ENCODE results near the gene TMEM132C.

The TMEM132C gene

DNA sequence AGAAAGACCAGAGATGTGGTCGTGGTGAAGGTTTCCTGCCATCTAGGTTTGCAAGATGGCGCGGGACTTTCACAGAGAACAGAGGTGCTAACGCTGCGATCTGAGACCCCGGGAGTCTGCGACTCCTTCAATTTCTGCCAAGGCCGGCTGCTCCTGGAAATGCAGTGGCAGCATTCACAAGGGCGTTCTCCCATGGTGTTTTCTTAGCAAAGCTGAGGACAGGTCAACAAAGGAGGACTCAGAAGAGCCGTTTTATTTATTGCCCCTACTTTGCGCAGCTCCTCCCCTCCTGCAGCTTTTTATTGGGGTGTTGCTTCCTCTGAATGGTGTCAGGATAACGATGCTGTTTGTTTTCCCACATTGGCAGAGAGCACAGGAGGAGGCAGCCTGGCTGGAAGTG lies 86.3 kb downstream of the TMEM132C start:
- no peak for DNase-seq

DNA sequence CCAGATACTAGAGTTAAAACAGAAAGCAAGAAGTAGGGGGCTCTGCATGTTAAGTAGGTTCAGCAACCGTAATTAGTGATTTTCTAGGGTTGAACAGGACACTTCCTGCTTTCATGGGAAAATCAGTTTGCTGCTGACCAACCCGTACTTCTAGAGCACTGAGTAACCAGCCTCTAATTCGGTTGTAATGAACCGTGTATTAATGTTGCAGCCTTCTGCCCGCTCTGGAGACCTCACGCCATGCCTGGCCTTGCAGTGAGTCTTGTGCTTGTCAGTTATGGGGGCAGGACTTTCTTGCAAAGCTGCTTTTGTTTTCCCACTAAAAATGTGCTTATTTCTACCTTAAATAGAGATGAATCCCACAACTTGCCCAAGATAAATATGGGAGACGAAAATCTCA lies 89.6 kb downstream of the TMEM132C start:
- no peak for DNase-seq

GRCh38 chr12:128361400-128361995 lies 94.5 kb downstream of the TMEM132C start:
- no peak for DNase-seq

DNA sequence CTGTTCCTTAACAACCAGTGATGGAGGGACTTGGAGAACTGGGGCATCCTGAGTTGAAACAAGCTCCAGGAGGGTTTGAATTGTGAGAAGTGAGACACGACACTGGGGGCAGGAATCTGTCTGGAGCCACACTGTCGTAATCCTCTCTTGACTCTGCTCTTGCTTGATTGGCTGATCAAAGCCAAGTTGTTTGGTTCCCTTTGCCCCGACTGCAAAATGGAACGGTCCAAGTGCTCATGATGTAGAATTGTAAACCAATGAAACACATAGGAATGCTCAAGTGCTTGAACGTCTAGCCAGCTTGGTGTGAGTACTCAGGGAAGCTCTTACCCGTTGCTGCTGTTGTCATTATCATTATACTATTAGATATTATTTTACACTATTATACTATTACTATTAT lies 98.1 kb downstream of the TMEM132C start:
- no peak for DNase-seq

DNA sequence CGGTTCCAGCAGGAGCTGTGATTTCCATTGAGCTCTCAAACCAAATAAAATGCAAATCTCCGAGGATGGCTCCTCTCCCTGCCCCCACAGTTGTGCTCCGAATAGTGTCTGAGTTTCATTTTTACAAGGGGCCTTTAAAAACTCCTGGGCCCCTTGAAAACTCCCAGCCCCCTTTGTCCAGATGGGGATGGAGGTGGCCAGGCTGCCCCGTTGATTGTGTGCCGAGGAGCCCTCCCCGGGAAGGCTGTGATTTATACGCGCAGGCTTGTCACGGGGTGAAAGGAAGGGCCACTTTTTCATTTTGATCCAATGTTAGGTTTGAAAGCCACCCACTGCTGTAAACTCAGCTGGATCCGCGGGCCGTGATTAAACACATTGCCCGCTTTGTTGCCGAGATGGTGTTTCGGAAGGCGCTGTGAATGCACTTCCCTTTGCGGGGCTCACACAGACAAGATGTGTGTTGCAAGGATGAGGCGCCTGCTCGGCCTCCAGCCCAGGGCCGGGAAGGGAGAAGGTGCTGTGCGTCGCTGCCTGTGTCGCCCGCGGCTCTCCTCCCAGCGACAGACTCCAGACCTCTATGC lies 98.8 kb downstream of the TMEM132C start:
- DNase-seq: no peak

- DNase-seq: no peak
These were observed 101.0 kb downstream of the TMEM132C start for GRCh38 chr12:128367961-128368360.

- no peak for DNase-seq
These were observed 114.6 kb downstream of the TMEM132C start for GRCh38 chr12:128381541-128381940.

DNA sequence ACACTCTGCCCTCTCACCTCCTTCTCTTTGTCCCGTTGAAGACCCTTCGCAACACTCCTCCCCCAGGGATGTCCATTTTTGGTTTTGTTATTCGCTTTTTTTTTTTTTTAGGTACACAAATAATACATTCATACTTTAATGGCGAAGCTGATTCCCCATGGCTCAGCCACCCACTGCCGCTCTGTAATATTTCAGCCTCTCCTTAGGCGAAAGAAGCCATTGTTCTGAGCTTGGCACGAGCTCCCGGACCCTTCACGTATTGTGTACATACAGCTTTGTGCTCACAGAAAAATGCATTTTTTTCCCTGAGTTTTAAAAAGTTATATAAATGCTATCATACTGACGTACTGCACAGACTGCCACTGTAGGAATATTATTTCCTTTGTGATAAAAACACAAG lies 115.0 kb downstream of the TMEM132C start:
- no peak for DNase-seq

DNA sequence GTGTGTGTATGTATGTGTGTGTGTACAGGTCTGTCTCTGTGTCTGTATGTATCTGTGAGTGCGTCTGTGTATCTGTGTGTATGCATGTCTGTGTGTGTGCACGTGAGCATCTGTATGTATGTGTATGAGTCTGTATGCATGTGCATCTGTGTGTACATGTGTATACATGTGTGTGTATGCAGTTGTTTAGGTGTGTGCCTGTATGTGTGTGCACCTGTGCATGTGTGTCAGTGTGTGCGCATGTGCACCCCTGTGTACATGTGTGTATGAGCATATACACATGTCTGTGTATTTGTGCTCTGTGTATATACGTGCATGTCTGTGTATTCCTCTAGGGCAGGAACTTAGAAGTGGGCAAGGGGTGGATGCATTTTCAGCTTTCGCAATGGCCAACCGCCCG lies 116.0 kb downstream of the TMEM132C start:
- DNase-seq: no peak

DNA sequence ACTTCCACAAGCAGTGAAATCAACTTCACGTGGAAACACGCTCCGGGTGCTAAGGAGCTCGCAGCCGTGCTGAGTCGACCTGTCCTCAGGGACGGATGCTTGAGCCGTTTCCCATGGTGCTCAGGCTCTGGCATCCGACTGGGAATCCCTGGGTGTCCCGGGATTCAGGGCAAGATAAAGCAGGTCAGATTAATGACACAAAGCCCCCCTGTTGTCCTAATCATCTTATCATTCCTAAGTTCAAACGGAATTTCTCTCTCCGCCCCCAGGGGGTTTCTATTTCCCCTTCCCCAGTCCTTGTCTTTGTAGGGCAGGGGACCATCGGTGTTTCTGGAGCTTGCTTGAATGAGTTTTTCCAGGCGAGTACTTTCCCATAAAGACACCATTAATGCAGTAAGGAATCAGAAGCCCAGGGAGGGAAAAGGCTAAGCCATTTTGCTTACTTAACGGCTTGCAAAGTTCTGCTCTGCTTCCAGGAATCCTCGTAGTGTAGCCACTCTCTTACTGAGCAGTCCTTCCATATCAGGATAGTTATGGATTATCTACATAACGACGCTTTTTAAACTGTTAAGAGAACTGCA lies 116.5 kb downstream of the TMEM132C start:
- no peak for DNase-seq

GRCh38 chr12:128385736-128386135 lies 118.8 kb downstream of the TMEM132C start:
- no peak for DNase-seq

GRCh38 chr12:128387811-128388422 lies 120.9 kb downstream of the TMEM132C start:
- DNase-seq: peak; percentile 53

- peak; percentile 28 for DNase-seq
These were observed 121.6 kb downstream of the TMEM132C start for GRCh38 chr12:128388461-128389000.

DNA sequence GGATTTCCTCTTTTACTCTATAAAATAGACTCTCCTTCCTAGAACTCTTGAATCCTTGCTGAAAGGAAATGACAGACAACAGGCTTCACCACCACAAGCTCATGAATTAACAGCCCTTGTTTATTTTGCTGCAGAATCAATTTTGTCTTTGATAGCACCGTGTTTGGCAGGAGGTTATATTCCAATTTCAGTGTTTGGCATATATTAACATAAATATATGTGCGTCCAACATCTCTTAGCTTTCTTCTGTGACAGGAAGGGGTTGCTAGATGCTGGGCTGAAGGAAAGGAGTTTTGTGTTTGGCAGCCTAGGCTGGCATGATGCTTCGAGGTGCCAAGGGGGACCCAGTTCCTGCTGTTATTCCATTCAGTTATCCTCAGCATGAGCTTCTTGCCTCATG lies 126.4 kb downstream of the TMEM132C start:
- no peak for DNase-seq

DNA sequence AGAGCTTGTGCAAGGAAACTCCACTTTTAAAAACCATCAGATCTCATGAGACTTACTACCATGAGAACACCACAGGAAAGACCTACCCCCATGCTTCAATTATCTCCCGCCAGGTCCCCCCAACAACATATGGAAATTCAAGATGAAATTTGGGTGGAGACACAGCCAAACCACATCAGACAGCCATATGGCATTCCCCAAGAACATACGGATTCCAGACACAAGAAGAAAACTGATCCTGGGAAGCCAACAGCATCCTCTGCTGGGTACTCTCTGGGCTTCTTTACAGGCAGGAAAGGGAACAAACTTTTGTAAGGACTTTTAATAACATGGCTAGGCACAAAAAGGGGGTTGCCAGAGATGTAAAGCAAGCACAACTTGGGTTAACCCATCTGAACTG lies 127.2 kb downstream of the TMEM132C start:
- DNase-seq: no peak

DNA sequence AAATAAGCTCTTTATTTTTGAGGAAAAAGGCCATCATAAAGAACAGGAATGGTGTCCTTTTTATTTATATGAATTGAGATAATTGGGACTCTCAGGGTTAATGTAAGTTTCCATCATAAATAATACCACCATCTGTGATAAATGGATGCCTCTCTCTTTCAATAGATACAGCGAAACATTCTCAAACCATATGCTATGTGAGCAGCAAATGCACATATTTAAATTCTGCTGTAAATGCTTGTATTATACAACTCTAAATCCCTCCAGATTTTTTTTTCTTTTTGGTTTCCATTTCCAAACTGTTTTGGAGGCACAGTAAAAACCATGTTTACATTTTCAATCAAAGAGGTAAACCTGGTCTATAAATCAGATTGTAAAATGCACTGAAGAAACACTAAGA lies 132.3 kb downstream of the TMEM132C start:
- no peak for DNase-seq

DNA sequence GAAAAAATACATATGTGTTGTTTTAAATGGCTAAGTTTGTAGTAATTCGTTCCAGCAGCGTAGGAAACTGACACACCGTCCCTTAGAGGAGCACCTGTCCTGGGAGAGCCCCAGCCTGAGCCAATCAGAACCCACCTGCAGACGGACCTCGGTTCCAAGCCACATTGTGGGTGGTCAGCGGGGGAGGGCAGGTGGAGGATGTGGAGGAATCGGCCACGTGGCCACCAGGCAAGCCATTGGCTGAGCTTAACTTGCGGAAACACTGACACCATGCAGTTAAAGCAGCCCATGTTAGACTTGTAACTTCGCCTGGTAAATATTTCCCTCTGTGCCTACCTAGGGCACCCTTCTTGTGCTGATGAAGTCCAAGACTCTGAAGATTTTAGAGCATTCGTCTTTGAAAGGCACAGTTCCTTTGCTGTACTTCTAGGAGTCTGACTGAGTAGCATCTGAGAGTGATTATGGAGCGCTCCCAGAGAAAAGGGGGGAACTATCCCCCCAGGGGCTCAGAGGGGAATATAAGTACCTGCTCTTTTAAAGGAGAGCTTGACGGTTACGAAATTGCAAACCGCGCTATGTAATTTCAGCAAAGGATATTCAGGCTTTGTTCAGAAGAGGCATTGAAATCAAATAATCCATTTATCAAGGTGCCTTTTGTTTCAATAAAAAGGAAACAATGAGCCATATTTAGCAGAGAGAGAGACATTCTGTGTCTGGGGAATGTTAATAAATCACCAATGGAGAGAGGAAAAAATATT lies 135.7 kb downstream of the TMEM132C start:
- peak; percentile 49 for DNase-seq

DNA sequence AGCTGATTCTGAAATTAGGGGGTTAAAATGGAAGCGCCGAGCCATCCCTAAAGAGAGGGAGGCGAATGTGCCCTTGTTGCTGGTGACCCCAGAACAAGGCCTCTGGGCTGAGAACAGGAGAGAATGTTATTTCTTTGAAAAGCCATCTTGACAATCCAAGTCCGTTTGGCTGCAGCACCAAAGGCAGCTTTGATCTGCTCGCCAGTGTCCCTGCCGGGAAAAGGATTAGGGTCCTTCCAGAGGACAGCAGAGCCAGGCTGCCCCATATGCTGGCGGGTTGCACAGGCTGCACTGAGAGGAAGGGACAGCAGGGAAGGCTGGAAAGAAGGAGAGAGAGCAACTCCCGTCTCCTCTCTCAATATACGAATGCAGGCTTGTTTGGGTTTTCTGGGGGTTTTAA lies 141.7 kb downstream of the TMEM132C start:
- no peak for DNase-seq

DNA sequence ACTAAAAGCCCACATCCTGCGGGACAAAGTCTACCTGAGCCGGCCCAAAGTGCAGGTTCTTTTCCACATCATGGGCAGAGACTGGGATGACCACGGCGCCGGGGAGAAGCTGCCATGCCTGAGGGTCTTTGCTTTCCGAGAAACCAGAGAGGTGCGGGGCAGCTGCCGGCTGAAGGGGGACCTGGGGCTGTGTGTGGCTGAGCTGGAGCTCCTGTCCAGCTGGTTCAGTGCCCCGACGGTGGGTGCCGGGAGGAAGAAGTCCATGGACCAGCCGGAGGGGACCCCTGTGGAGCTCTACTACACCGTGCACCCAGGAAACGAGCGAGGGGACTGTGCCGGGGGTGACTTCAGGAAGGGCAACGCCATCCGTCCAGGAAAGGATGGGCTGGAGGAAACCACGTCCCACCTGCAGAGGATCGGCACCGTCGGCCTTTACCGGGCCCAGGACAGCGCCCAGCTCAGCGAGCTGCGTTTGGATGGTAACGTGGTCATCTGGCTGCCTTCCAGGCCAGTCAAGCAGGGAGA lies 148.1 kb downstream of the TMEM132C start:
- no peak for DNase-seq

DNA sequence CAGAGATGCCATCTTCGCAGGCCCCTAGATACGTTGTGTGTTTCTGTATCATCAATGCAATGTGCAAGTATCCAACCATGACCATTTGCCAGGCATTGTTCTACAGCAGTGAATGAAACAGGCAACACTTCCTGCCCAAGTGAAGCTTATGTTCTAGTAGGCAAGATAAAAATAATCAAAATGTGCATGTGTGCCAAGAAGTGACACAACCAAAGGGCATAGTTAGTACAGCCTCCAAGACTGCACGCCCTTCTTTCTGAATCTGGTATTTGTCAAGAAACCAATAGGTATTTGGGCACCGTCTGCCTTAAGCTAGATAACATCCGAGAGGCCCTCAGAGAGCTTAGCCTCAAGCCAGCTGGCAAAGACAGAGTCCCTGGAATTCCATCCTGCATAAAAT lies 152.0 kb downstream of the TMEM132C start:
- no peak for DNase-seq

GRCh38 chr12:128420163-128420562 lies 153.2 kb downstream of the TMEM132C start:
- DNase-seq: no peak

- DNase-seq: no peak
These were observed 154.4 kb downstream of the TMEM132C start for GRCh38 chr12:128421375-128421774.

- DNase-seq: no peak
These were observed 156.2 kb downstream of the TMEM132C start for GRCh38 chr12:128423205-128423604.
